Skeletal muscle satellite cell (primary cell): Measurements from ENCODE around the gene ARID3B.

Experiments used
- H3K27me3 ChIP-seq: 2 replicates; pipeline ENCODE4 v1.7.0; 2013; ENCODE audit warnings: low read length; ENCODE audit not compliant: control insufficient read depth, insufficient read depth
- H3K36me3 ChIP-seq: 2 replicates; pipeline ENCODE4 v1.7.0; 2013; ENCODE audit warnings: mild to moderate bottlenecking, control low read depth, low read length; ENCODE audit not compliant: insufficient read depth
- H3K4me1 ChIP-seq: 2 replicates; pipeline ENCODE4 v1.7.0; 2013; ENCODE audit warnings: low read length; ENCODE audit not compliant: control insufficient read depth, insufficient read depth
- H3K4me2 ChIP-seq: 2 replicates; pipeline ENCODE4 v1.7.0; 2013; ENCODE audit warnings: mild to moderate bottlenecking, low read length
- H3K4me3 ChIP-seq: 2 replicates; pipeline ENCODE4 v1.7.0; 2013; ENCODE audit warnings: low read length
- H3K9ac ChIP-seq: 2 replicates; pipeline ENCODE4 v1.7.0; 2013; ENCODE audit warnings: mild to moderate bottlenecking, low read depth, low read length, moderate library complexity
- H3K9me3 ChIP-seq: replicated peaks from 2 replicates; pipeline ENCODE4 v1.7.0; 2013; ENCODE audit warnings: mild to moderate bottlenecking, control low read depth, low read length

The ARID3B gene

DNA sequence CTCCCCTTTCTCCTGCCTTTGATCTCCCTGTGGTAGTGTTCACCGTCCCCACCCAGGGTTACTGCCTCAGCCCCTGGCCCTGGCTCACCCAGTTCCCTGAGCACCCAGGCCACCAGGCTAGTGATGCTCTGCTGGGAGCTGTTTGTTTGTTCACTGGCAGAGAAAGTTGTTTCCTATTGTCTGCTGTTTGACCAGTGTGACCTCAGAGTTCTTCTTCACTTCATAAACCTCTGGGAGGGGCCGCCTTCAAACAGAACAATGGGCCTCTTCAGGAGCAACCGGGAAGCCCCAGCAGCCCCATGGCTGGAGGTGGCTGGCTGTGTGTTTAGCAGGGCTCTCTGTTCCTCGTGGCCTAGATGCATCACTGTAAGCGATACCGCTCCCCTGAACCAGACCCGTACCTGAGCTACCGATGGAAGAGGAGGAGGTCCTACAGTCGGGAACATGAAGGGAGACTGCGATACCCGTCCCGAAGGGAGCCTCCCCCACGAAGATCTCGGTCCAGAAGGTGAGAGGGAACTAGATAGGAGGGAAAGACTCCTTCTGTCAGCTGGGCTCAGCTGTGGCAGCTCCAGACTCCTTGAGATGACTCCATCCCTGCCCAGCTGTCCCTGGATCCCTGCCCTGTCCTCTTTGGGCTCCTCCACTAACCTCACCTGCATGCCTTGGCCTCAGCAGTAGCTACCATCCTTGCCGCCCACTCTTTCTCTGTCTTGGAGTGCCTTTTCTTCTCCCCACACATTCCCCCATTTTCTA is 78.0 kb downstream of the ARID3B start:
- Histone ChIP-seq H3K9ac (no peak overlapping the region), H3K4me1 (peaks cover 25% of the 10 kb centered on the region), H3K36me3 (peaks cover 57% of the 10 kb centered on the region), H3K4me2 (no peak overlapping the region), H3K27me3 (no peaks in the 10 kb centered on the region), H3K4me3 (no peak overlapping the region), H3K9me3 (no peaks in the 10 kb centered on the region)

DNA sequence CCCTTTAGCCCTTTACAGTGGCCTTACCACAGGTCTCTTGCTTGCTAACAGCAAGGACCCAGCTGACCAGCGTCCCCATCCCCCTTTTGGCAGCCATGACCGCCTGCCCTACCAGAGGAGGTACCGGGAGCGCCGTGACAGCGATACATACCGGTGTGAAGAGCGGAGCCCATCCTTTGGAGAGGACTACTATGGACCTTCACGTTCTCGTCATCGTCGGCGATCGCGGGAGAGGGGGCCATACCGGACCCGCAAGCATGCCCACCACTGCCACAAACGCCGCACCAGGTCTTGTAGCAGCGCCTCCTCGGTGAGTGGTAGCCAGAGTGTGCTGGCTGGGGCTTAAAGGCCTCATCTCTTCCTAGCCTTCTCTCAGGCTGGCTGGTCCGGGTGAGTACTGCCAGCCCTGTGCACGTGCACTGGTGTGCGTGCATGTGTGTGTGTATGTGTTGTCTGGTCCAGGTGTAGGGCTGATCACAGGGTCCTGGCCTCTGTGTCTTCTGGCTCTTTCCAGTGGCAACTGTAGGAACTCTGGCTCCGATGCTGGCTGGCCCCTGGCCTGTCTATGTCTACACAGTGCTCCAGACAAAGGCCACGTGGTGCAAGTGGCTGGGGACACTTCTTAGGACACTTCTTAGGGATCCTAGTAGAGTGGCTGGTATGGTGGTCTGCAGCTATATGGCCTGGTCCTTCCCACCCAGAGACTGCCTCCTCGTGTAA is 79.1 kb downstream of the ARID3B start:
- no peak overlapping the region for H3K4me2 ChIP-seq
- H3K4me3 ChIP-seq: no peak overlapping the region
- H3K9me3 ChIP-seq: no peaks in the 10 kb centered on the region
- H3K36me3 ChIP-seq: peaks cover 67% of the 10 kb centered on the region
- H3K27me3 ChIP-seq: no peaks in the 10 kb centered on the region
- H3K9ac ChIP-seq: no peak overlapping the region
- peaks cover 21% of the 10 kb centered on the region for H3K4me1 ChIP-seq

DNA sequence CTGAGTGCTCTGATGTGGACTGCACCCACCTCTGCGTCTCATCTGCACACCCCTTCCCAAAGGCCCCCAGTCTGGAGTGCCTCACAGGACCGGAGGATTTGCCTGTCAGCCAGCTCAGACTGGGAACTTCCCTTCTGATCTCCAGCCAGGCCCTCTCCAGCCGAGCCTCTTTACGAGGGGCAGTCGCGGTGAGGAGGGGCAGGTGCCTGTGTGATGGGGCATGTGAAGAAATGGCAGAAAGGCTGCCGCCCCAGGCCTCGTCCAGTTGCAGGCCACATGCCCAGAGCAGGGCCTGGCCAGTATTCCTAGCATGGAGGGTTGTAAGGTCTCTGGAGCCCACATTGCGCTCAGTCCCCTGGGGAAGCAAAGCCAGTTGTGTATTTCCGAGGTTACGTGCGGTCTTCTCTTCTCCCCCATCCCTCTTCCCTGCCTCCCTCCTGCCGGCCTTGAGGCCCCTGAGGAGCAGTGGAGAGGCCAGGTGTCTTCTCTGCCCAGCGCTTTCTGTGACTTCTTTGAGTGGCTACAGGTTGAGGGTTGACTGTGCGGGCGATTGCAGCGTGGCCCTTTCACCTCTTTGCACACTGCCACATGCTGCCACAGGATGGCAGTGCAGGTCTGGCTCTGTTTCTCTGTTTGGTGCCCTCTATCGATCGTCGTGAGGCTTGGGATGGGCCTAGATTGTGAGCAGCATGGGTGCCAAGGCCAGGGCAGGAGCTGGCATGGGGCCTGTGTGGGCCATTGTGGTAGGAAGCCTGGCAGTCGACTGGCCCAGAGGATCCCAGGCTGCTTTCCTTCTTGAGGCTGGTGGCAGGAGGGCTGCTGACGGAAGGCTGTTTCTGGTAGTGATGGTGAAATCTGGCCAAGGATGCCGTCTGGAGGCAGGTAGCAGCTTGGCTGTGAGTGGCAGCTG is 79.9 kb downstream of the ARID3B start:
- Histone ChIP-seq H3K4me1 (peaks cover 20% of the 10 kb centered on the region), H3K9ac (no peak overlapping the region), H3K27me3 (no peaks in the 10 kb centered on the region), H3K36me3 (peaks cover 76% of the 10 kb centered on the region), H3K4me3 (no peak overlapping the region), H3K9me3 (no peaks in the 10 kb centered on the region), H3K4me2 (no peak overlapping the region)

DNA sequence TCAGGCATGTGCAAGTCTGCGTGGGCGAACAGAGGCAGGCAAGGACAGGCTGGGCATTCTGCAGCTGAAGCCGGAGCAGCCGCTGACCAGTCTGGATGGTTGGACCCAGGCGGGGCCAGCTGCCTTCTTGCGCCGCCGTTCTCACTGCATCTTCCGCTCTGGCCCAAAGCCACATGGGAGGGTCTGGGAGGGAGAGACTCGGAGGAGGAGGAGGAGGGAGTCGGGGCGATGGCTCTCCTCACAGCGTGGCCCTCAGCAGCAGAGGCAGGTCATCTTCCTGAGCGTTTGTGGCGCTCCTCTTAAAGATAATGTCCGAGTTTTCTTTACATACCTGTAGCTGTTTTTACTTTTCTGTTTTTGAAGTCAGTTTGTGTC is 80.5 kb downstream of the ARID3B start:
- Histone ChIP-seq H3K36me3 (peaks cover 82% of the 10 kb centered on the region), H3K9ac (no peak overlapping the region), H3K4me3 (no peak overlapping the region)

DNA sequence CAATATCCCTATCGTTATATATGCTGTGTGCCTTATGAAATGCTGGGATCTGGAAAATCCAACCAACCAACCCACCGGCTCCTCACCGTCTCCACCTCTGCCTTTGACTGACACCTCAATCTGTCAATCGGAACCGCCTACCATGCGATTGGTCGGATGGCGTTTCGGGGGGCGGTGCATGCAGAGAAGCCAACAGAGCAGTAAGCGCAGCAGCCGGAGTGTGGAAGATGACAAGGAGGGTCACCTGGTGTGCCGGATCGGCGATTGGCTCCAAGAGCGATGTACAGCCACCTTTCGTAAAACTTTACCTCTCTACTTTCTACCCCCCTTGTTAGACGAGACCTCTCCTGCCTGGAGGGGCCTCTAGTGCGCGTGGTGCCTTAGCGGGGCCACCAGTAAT is 80.9 kb downstream of the ARID3B start:
- Histone ChIP-seq H3K4me1 (peaks cover 16% of the 10 kb centered on the region), H3K4me2 (no peak overlapping the region), H3K36me3 (peaks cover 86% of the 10 kb centered on the region), H3K9ac (no peak overlapping the region), H3K9me3 (no peaks in the 10 kb centered on the region), H3K4me3 (no peak overlapping the region), H3K27me3 (no peaks in the 10 kb centered on the region)

More for the DNA sequence above, 80.5 kb downstream of the ARID3B start:
- Histone ChIP-seq H3K9me3 (no peaks in the 10 kb centered on the region), H3K4me2 (no peak overlapping the region), H3K4me1 (peaks cover 20% of the 10 kb centered on the region), H3K27me3 (no peaks in the 10 kb centered on the region)

DNA sequence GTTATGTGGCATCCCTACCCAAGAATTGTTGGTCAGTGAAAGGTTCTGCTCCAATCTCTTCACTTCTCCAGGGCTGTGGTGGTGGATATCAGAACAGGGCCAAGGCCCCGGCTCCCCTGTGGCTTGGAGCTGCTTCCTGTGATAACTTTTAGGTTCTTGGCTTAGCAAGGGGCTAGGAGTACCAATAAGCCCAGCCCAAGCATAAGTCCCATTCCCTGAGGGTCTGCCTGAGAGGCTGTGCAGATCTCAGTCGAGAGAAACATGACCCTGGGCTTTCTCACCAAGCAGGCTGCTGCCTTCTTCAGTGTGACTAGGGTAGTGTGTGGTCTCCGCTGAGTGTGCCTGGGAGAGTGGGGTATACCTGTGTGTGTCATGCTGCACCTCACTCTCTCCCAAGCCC is 81.7 kb downstream of the ARID3B start:
- no peak overlapping the region for H3K4me3 ChIP-seq
- no peaks in the 10 kb centered on the region for H3K27me3 ChIP-seq
- H3K4me1 ChIP-seq: peaks cover 8% of the 10 kb centered on the region
- H3K9ac ChIP-seq: no peak overlapping the region
- H3K9me3 ChIP-seq: no peaks in the 10 kb centered on the region
- H3K36me3 ChIP-seq: peaks cover 91% of the 10 kb centered on the region
- H3K4me2 ChIP-seq: no peak overlapping the region

DNA sequence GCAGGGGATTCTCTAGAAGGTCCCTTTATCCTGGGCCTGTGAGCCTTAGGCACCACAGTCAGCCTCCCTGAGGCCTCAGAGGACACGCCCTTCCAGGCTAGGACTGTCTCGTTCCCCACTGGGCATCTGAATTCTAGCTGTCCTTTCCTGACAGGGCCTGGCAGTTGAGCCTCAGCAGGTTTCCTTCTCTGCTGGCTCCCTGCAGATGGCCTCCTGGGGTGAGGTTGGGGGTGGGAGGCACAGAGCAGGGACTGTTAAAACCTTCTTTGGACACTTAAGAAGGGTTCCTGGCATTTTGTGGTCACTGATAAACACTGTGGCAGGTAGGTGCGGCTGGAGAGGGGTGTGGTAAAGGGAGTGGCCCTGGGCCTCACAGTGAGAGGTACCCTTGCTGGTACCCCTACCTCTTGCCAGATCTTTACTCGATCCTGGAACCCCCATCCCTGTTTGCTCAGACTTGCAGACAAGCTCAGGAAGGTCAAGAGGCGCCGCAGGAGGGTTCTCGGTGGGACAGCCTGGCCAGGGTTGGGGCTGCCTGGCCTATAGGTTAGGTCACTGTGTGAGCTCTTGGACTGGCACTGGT is 83.1 kb downstream of the ARID3B start:
- H3K4me1 ChIP-seq: peaks cover 2% of the 10 kb centered on the region
- H3K9ac ChIP-seq: no peak overlapping the region
- H3K4me2 ChIP-seq: no peak overlapping the region
- no peaks in the 10 kb centered on the region for H3K9me3 ChIP-seq
- no peak overlapping the region for H3K4me3 ChIP-seq
- peaks cover 98% of the 10 kb centered on the region for H3K36me3 ChIP-seq
- no peaks in the 10 kb centered on the region for H3K27me3 ChIP-seq

DNA sequence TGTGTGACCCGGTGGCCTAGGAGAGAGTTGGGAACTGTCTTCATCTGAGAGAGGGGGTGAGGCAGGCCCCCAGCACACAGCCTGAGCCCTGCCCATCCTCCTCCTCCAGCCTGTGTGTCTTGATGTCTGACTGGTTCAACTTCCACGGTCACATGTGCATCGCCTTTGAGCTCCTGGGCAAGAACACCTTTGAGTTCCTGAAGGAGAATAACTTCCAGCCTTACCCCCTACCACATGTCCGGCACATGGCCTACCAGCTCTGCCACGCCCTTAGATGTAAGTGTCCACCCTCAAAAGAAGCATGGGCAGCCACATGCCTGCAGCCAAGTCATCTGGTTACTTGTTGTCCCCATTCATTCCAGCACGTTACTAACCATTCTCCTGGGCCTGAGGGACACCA is 84.7 kb downstream of the ARID3B start:
- Histone ChIP-seq H3K4me3 (no peak overlapping the region), H3K9ac (no peak overlapping the region), H3K36me3 (peaks cover 94% of the 10 kb centered on the region), H3K4me2 (no peak overlapping the region), H3K9me3 (no peaks in the 10 kb centered on the region), H3K4me1 (peaks cover 2% of the 10 kb centered on the region), H3K27me3 (no peaks in the 10 kb centered on the region)

DNA sequence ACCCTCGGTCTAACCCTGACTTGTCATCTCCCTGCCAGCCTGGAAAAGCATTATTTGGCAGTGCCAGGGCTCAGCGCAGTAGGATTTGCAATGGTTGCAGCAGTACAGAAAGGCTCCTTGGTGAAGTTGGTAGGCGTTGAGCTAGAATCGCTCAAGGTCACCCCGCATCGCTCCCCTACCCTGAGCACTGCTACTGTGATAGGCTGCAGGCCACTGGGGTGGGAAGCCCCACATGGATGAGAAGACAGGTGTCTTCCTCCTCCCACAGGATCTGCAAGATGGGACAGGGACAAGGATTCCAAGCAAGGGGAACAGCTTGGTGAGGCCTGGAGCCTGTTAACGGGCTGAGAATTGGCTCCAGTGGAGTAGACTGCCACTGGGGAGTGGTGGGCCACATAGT is 85.3 kb downstream of the ARID3B start:
- Histone ChIP-seq H3K4me2 (no peak overlapping the region), H3K36me3 (peaks cover 96% of the 10 kb centered on the region), H3K4me1 (no peaks in the 10 kb centered on the region), H3K4me3 (no peak overlapping the region), H3K9me3 (no peaks in the 10 kb centered on the region), H3K9ac (no peak overlapping the region), H3K27me3 (no peaks in the 10 kb centered on the region)

DNA sequence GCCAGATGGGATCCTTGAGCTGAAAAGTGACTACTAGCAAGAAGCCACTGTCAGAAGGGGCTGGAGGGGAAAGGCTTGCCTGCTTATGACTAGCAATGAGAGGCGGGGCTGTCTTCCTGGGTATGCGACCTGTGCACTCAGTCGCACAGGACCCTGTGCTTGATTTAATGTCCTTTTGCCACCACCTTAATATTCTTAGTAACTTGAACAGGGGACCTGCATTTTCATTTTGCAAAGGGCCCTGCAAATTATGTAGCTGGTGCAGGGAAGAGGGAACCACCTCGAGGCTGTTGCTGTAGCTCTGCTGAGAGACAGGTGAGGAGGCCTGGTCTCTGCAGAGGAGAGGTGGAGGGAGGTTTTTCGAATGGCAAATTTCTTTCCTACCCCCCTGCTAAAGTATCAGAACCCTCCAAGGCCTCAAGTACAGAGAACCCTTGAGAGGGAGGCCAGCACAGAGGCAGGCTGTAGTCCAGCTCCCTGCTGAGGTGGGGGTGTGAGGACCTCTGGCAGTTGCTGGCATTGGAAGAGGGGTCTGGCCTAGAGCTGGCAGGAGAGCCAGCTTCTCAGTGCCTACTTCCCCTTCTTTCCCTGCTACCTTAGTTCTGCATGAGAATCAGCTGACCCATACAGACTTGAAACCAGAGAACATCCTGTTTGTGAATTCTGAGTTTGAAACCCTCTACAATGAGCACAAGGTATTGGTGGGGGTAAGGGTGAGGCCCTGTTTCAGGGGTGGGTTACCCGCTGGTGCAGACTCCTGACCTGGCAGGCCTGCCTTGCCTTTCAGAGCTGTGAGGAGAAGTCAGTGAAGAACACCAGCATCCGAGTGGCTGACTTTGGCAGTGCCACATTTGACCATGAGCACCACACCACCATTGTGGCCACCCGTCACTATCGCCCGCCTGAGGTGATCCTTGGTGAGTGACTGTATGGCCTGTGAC is 86.0 kb downstream of the ARID3B start:
- H3K4me3 ChIP-seq: no peak overlapping the region
- no peaks in the 10 kb centered on the region for H3K4me1 ChIP-seq
- peaks cover 90% of the 10 kb centered on the region for H3K36me3 ChIP-seq
- H3K27me3 ChIP-seq: no peaks in the 10 kb centered on the region
- no peaks in the 10 kb centered on the region for H3K9me3 ChIP-seq
- H3K4me2 ChIP-seq: no peak overlapping the region
- no peak overlapping the region for H3K9ac ChIP-seq
